ENCODE measurements around the gene MEP1A. TPM values are rescaled to one million over a fixed set of nuclear protein-coding genes. Genes with fewer than 3 reads are reported as not detected.

MEP1A gene
- total RNA-seq, 4 donors from 2014 or later, result 0.17 TPM; not detected in 3

DNA sequence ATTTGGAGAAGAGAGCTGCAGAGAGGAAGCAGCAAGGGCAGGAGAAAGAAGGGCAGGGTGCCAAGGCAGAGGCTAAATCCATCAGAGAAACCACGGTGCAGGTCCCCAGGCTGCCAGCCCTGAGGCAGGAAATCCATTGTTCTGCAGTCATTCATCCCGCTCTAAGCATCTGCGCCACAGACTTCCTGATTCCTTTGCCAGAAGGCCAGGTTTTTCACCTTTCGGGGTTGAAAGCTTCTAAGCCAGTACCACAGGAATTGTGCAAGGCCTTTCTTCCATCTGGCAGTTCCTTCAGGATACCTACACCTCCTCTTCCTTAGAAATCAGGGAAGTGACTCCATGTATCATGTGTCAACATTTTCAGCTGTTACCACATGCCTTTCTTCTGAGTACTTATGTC, 82.9 kb downstream of the MEP1A start:
- Histone ChIP-seq H3K27ac (replicated peaks in 1 of 4) (no peak overlapping the region), H3K4me3 (no peak overlapping the region), H3K36me3 (peaks cover 0 to 73% (median 0%) of the 10 kb centered on the region in 4 donors), H3K4me1 (no peaks in the 10 kb centered on the region), H3K9me3 (no peaks in the 10 kb centered on the region), H3K27me3 (no peaks in the 10 kb centered on the region)
- TF ChIP-seq POLR2A (IDR thresholded peaks at IDR 0.05; ENCODE audit: low read depth) (no peak), POLR2AphosphoS5 (IDR thresholded peaks at IDR 0.05) (peak in 1 of 2 donors; percentile 20)
- 55% methylated on average over 4 of the region's 4 CpGs for WGBS
- DNase-seq (ENCODE audit: extremely low spot score), result no peak
- intact Hi-C loops (cut with DNase I), result no loop called here

DNA sequence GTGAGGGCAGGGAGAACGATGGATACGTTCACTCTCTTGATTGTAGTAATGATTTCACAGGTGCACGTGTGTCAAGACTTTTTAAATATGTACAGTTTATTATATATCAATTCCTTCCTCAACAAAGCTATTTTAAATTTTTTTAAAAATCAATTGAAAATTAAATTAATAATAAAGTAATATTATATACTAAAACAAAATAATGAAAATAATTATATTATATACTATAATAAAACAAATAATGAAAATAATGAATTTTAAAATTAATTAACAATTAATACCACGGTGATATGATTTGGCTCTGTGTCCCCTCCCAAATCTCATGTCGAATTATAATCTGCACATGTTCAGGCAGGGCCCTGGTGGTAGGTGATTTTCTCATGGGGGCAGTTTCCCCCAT, 85.8 kb downstream of the MEP1A start:
- no peaks in the 10 kb centered on the region for H3K9me3 ChIP-seq
- no peaks in the 10 kb centered on the region for H3K4me1 ChIP-seq
- H3K27me3 ChIP-seq, result no peaks in the 10 kb centered on the region
- no peak for DNase-seq (ENCODE audit: extremely low spot score)
- intact Hi-C loops (cut with DNase I), result no loop called here
- H3K36me3 ChIP-seq, result peaks cover 0 to 83% (median 3%) of the 10 kb centered on the region in 4 donors
- TF ChIP-seq POLR2A (IDR thresholded peaks at IDR 0.05; ENCODE audit: low read depth) (no peak), EP300 (IDR thresholded peaks at IDR 0.05) (no peak), POLR2AphosphoS5 (IDR thresholded peaks at IDR 0.05) (no peak)
- TF ChIP-seq, protein P1, sequence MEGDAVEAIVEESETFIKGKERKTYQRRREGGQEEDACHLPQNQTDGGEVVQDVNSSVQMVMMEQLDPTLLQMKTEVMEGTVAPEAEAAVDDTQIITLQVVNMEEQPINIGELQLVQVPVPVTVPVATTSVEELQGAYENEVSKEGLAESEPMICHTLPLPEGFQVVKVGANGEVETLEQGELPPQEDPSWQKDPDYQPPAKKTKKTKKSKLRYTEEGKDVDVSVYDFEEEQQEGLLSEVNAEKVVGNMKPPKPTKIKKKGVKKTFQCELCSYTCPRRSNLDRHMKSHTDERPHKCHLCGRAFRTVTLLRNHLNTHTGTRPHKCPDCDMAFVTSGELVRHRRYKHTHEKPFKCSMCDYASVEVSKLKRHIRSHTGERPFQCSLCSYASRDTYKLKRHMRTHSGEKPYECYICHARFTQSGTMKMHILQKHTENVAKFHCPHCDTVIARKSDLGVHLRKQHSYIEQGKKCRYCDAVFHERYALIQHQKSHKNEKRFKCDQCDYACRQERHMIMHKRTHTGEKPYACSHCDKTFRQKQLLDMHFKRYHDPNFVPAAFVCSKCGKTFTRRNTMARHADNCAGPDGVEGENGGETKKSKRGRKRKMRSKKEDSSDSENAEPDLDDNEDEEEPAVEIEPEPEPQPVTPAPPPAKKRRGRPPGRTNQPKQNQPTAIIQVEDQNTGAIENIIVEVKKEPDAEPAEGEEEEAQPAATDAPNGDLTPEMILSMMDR (IDR thresholded peaks at IDR 0.05), result no peak
- no peak overlapping the region for H3K27ac ChIP-seq (replicated peaks in 1 of 4)
- 89% methylated on average over 5 of the region's 5 CpGs for WGBS
- no peak overlapping the region for H3K4me3 ChIP-seq

DNA sequence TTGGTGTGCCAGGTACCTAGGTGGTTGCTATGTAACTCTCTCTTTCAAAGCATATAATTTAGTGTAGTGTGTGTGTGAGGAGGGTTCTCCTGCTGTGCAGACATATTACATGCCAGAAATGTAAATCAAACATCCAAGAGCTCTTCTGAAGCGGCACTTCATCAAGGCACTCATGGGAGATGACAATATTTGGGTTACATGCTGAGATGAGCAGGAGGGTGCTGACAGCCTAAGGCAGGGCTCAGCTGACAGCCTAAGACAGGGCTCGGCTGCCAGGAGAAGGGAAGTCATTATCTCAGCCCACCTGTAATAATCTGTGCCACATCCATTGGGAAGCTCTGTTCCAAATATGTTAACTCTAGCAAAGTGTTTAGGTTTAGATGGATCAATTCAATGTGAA, 89.5 kb downstream of the MEP1A start:
- Histone ChIP-seq H3K27ac (replicated peaks in 1 of 4) (no peak overlapping the region), H3K27me3 (no peaks in the 10 kb centered on the region), H3K36me3 (peaks cover 0 to 87% (median 3%) of the 10 kb centered on the region in 4 donors), H3K9me3 (no peaks in the 10 kb centered on the region), H3K4me1 (no peaks in the 10 kb centered on the region), H3K4me3 (no peak overlapping the region)
- 75% methylated on average over 2 of the region's 2 CpGs for WGBS
- intact Hi-C loops (cut with DNase I), result no loop called here
- no peak for DNase-seq (ENCODE audit: extremely low spot score)
- TF ChIP-seq, protein P1 (IDR thresholded peaks at IDR 0.05), result no peak
- TF ChIP-seq POLR2A (IDR thresholded peaks at IDR 0.05; ENCODE audit: low read depth) (no peak), POLR2AphosphoS5 (IDR thresholded peaks at IDR 0.05) (no peak), EP300 (IDR thresholded peaks at IDR 0.05) (no peak)

DNA sequence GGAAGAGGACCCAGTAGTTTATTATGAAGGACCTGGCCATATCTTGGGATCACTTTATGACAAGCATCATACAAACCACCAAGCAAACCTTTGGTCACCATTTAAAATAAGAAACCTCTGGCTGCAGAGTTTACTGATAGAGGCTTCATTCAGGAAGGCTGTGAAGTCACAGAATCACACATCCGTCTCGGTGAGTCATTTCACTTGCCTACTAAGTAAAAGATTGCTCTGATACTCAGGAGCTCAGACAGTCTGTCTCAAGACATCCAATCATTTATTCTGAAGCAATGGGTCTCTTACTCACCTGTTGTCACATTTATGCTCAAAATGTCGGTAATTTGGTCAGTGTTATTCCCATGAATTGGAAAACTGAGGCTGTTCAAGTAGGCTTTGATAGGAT, 94.8 kb downstream of the MEP1A start:
- H3K27me3 ChIP-seq, result no peaks in the 10 kb centered on the region
- H3K27ac ChIP-seq (replicated peaks in 1 of 4), result no peak overlapping the region
- TF ChIP-seq, protein P1 (IDR thresholded peaks at IDR 0.05), result no peak
- TF ChIP-seq EP300 (IDR thresholded peaks at IDR 0.05), result no peak
- TF ChIP-seq POLR2AphosphoS5 (IDR thresholded peaks at IDR 0.05), result no peak
- no peak for TF ChIP-seq POLR2A (IDR thresholded peaks at IDR 0.05; ENCODE audit: low read depth)
- WGBS, result 59% methylated on average over 3 of the region's 3 CpGs
- no peak for DNase-seq (ENCODE audit: extremely low spot score)
- H3K9me3 ChIP-seq, result no peaks in the 10 kb centered on the region
- intact Hi-C loops (cut with DNase I), result no loop called here
- H3K4me1 ChIP-seq, result peaks cover 0 to 3% (median 0%) of the 10 kb centered on the region in 4 donors
- H3K36me3 ChIP-seq, result peaks cover 0 to 45% (median 0%) of the 10 kb centered on the region in 4 donors
- H3K4me3 ChIP-seq, result no peak overlapping the region

DNA sequence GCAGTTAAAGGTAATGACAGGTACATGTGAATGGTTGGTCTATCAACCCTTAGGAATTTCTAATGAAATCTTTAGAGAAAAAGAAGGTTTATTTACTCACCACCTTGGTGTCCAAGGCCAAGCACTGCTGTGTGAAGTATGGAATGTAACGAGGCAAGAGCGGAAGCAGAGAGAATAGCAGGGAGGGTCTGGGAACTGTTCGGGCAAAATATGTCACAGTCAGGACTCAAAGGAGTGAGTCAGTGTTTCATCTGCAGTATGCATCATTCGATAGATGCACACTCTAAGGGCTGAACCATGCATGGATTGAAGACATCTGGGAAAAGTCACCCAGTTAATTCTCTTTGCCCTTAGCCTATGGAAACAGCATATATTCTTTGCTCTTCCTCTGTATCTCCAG, 95.4 kb downstream of the MEP1A start:
- Histone ChIP-seq H3K4me1 (peaks cover 0 to 3% (median 0%) of the 10 kb centered on the region in 4 donors), H3K36me3 (peaks cover 0 to 40% (median 0%) of the 10 kb centered on the region in 4 donors), H3K9me3 (no peaks in the 10 kb centered on the region), H3K4me3 (no peak overlapping the region), H3K27me3 (no peaks in the 10 kb centered on the region), H3K27ac (replicated peaks in 1 of 4) (no peak overlapping the region)
- intact Hi-C loops (cut with DNase I), result no loop called here
- no peak for DNase-seq (ENCODE audit: extremely low spot score)
- TF ChIP-seq EP300 (IDR thresholded peaks at IDR 0.05) (no peak), POLR2A (IDR thresholded peaks at IDR 0.05; ENCODE audit: low read depth) (no peak), POLR2AphosphoS5 (IDR thresholded peaks at IDR 0.05) (no peak)
- TF ChIP-seq, protein P1 (IDR thresholded peaks at IDR 0.05), result no peak
- WGBS, result 66% methylated on average over 4 of the region's 4 CpGs

Other genes with a start within 250 kb of the MEP1A start
- gene CYP39A1, start 140.6 kb upstream of the MEP1A start, total RNA-seq, result 10 to 100 TPM in 1 of 4 donors, 1 to 10 TPM in 3; 7.0 to 10.4 (median 7.8) TPM
- gene SLC25A27, start 140.4 kb upstream of the MEP1A start, total RNA-seq, result 10 to 100 TPM; 13.3 to 26.2 (median 21.3) TPM
- gene TDRD6, start 105.5 kb upstream of the MEP1A start, total RNA-seq, result 1 to 10 TPM in 2 of 4 donors, under 1 TPM in 2; 0.13 to 2.1 (median 0.74) TPM
- gene PLA2G7, start 58.0 kb upstream of the MEP1A start, total RNA-seq, result under 1 TPM in 2 of 4 donors, not detected in 2; 0.26 to 0.29 TPM
- not detected for gene ANKRD66, start 46.5 kb upstream of the MEP1A start, total RNA-seq
- 10 to 100 TPM; 17.0 to 37.8 (median 29.1) TPM for gene ADGRF5, start 128.5 kb downstream of the MEP1A start, total RNA-seq
- under 1 TPM in 1 of 4 donors, not detected in 3; 0.83 TPM for gene ADGRF1, start 248.9 kb downstream of the MEP1A start, total RNA-seq

All from esophagus muscularis mucosa (tissue), 4 donors.